ENCODE results near the gene IGFBP3.

GRCh38 chr7:45921699-45922519 lies 837 bp upstream of the IGFBP3 start:
- TF ChIP-seq POLR2AphosphoS5 (IDR thresholded peaks at IDR 0.05; ENCODE audit: low read depth, low read length): no peak
- TF ChIP-seq REST (IDR thresholded peaks at IDR 0.05; ENCODE audit: insufficient read depth in 1 of 2, low read depth in 2 of 2, low read length in 2 of 2): no peak
- TF ChIP-seq FOXP2 (optimal IDR thresholded peaks at IDR 0.05; ENCODE audit: borderline replicate concordance, extremely low read depth, extremely low read length, insufficient read depth): no peak
- no peak for TF ChIP-seq TAF1 (IDR thresholded peaks at IDR 0.05; ENCODE audit: borderline replicate concordance, insufficient read depth, low read length)
